Stomach (tissue), 9 donors: ENCODE data around the gene ERGIC3. TPM values are rescaled to one million over a fixed set of nuclear protein-coding genes. Genes with fewer than 3 reads are reported as not detected.
A peak's percentile ranks its signal among the peaks of the same experiment; 100 is the strongest.

Source experiments
- DNase-seq, 2 donors: peaks; one replicate each; pipeline versions ENCODE4 v3.0.0 to v3.0.0-alpha.2; 2013 to 2019
- H3K27ac ChIP-seq, 5 donors: fragments of 200-600 bp in 4 of 5; sonication (generic) in 4 of 5; one replicate each; pipeline ENCODE4 v1.5.1; 2013 to 2019; ENCODE audit warnings: mild to moderate bottlenecking in 1 of 5, moderate library complexity in 1 of 5
- H3K27me3 ChIP-seq, 3 donors: fragments of 200-600 bp; sonication (generic); one replicate each; pipeline ENCODE4 v1.5.1; 2017 to 2019; ENCODE audit warnings: mixed run types in 1 of 3
- H3K36me3 ChIP-seq, 4 donors: fragments of 200-600 bp; sonication (generic); 1 replicate in 3 of 4; 2 replicates in 1 of 4; pipeline ENCODE4 v1.5.1; 2016 to 2019
- H3K4me1 ChIP-seq, 4 donors: fragments of 200-600 bp; sonication (generic); one replicate each; pipeline ENCODE4 v1.5.1; 2016 to 2019
- H3K4me3 ChIP-seq, 4 donors: fragments of 200-600 bp; sonication (generic) in 3 of 4; one replicate each; pipeline ENCODE4 v1.5.1; 2016 to 2019; ENCODE audit warnings: mild to moderate bottlenecking in 1 of 4
- H3K9me3 ChIP-seq, 4 donors: fragments of 200-600 bp; sonication (generic); one replicate each; pipeline ENCODE4 v1.5.1; 2016 to 2019
- CTCF ChIP-seq, 7 experiments: fragments of 450-650 bp in 4 of 7; fragments of 200-600 bp in 3 of 7; sonication (generic) in 3 of 7; IDR thresholded peaks; one replicate each; pipeline ENCODE4 v1.5.1; 2016 to 2019; ENCODE audit warnings: antibody characterized with exemption in 7 of 7, control low read depth in 2 of 7, mild to moderate bottlenecking in 1 of 7
- EP300 ChIP-seq: sonication (generic); formaldehyde crosslinking; IDR thresholded peaks from one replicate; pipeline ENCODE4 v1.6.1; 2017; ENCODE audit warnings: antibody characterized with exemption
- POLR2A ChIP-seq, 4 donors: fragments of 450-650 bp; IDR thresholded peaks; one replicate each; pipeline ENCODE4 v1.6.1; 2016; ENCODE audit warnings: antibody characterized with exemption in 4 of 4, control low read depth in 2 of 4, mild to moderate bottlenecking in 1 of 4, moderate library complexity in 1 of 4
- POLR2AphosphoS5 ChIP-seq, 3 donors: sonication (generic); formaldehyde crosslinking; IDR thresholded peaks; one replicate each; pipeline ENCODE4 v1.6.1; 2016; ENCODE audit warnings: antibody characterized with exemption in 3 of 3
- WGBS, 5 donors: extraction: QIAGEN DNeasy Blood & Tissue Kit in 3 of 5; methylation state at CpG; one replicate each; pipeline versions ENCODE4 v1.1.5 to v1.1.7; 2013 to 2018; 5-methylcytosine and 5-hydroxymethylcytosine counted together
- intact Hi-C: fragments of 100-400 bp; cut with DNase I; formaldehyde crosslinking; loops from one replicate; pipeline ENCODE4 v1.15.1; 2023; ENCODE audit warnings: low total_unique reads
- polyA plus RNA-seq, 3 donors: library from polyadenylated mRNA; stranded (reverse); fragments of 200-250 nt; gene quantifications; one replicate each; pipeline ENCODE4 v1.2.3, GENCODE V29; 2013
- total RNA-seq, 5 donors: library from RNA; depleted of rRNA; stranded (reverse); fragments of >200 nt; gene quantifications; one replicate each; pipeline versions ENCODE4 v1.1.0 to v1.2.3, GENCODE V29; 2014 to 2016
- donor health status: healthy with polysubstance abuse.
- donor health status: Bipolar disorder and iron deficiency.
- donor health status: healthy.

ERGIC3 gene
- total and polyA plus RNA-seq, 8 donors, result 32.1 to 302 (median 220) TPM

GRCh38 chr20:35527122-35527769 is 14.6 kb upstream of the ERGIC3 start:
- WGBS, 5 donors, result 78 to 89% (median 86%) methylated on average over 12 of the region's 12 CpGs
- H3K27me3 ChIP-seq, result no peaks in the 10 kb centered on the region
- intact Hi-C loops, result no loop called here

DNA sequence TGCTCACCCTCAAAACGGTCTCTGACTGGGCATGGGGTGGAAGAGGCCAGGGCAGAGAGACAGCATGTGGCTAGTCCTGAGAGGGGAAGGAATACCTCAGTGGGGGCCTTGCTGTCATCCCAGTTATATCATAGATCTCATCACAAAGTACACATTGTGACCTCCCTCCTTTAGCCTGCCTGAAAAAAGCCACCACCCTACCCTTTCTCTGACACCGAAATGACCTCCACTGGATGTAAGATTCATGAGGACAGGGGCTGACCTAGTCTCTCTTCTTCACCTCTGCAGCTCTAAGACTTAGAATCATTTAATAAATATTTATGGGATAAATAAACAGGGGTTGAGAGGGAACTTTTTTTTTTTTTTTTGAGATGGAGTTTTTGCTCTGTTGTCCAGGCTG is 12.3 kb upstream of the ERGIC3 start, which contains the start of gene C20orf173:
Gene C20orf173 (minus strand): TSS at position 101 of the 400 bp plus-strand sequence. CDS start 279 bp downstream, outside the sequence.
- Histone ChIP-seq H3K27me3 (no peaks in the 10 kb centered on the region), H3K4me3 (no peak within 1 kb of the TSS), H3K27ac (no peak within 1 kb of the TSS), H3K4me1 (no peaks in the 10 kb centered on the region), H3K9me3 (no peaks in the 10 kb centered on the region), H3K36me3 (no peaks in the 10 kb centered on the region)
- intact Hi-C loops, result no loop called here
- 85 to 96% (median 88%) methylated on average over 2 of the region's 2 CpGs for WGBS, 5 donors
- TF ChIP-seq CTCF (IDR thresholded peaks at IDR 0.05), result no peak
- no peak for TF ChIP-seq POLR2A (IDR thresholded peaks at IDR 0.05)
- no peak for TF ChIP-seq POLR2AphosphoS5 (IDR thresholded peaks at IDR 0.05)
- no peak for TF ChIP-seq EP300
- no peak for DNase-seq

More at GRCh38 chr20:35527122-35527769, 14.6 kb upstream of the ERGIC3 start:
- TF ChIP-seq POLR2A (IDR thresholded peaks at IDR 0.05), result no peak
- TF ChIP-seq CTCF (IDR thresholded peaks at IDR 0.05), result no peak
- no peak for TF ChIP-seq EP300
- no peak for TF ChIP-seq POLR2AphosphoS5 (IDR thresholded peaks at IDR 0.05)
- DNase-seq, result no peak
- H3K36me3 ChIP-seq, result no peaks in the 10 kb centered on the region
- no peak overlapping the region for H3K27ac ChIP-seq
- no peaks in the 10 kb centered on the region for H3K4me1 ChIP-seq
- no peak overlapping the region for H3K4me3 ChIP-seq
- no peaks in the 10 kb centered on the region for H3K9me3 ChIP-seq

GRCh38 chr20:35539756-35540212 is 2.1 kb upstream of the ERGIC3 start:
- no peaks in the 10 kb centered on the region for H3K9me3 ChIP-seq
- TF ChIP-seq CTCF (IDR thresholded peaks at IDR 0.05), result no peak
- no peak for TF ChIP-seq EP300
- TF ChIP-seq POLR2A (IDR thresholded peaks at IDR 0.05), result no peak
- peak in 2 of 3 donors; percentile 23 to 72 for TF ChIP-seq POLR2AphosphoS5 (IDR thresholded peaks at IDR 0.05)
- no peak overlapping the region for H3K4me3 ChIP-seq
- H3K4me1 ChIP-seq, result peaks cover 16 to 35% (median 30%) of the 10 kb centered on the region in 4 donors
- DNase-seq, result peak; percentile 91
- H3K27ac ChIP-seq, result peak overlapping the region in 2 of 5 donors; percentile 3 to 27
- peaks cover 0 to 19% (median 17%) of the 10 kb centered on the region in 4 donors for H3K36me3 ChIP-seq
- H3K27me3 ChIP-seq, result no peaks in the 10 kb centered on the region
- 23 to 35% (median 30%) methylated on average over 11 of the region's 11 CpGs for WGBS, 5 donors
- intact Hi-C loops, result no loop called here

- H3K4me3 ChIP-seq, result peak overlapping the region; percentile 70 to 94 (median 74)
- no peak for TF ChIP-seq POLR2AphosphoS5 (IDR thresholded peaks at IDR 0.05)
- no peak for TF ChIP-seq EP300
- TF ChIP-seq CTCF (IDR thresholded peaks at IDR 0.05), result no peak
- no peak for TF ChIP-seq POLR2A (IDR thresholded peaks at IDR 0.05)
- H3K36me3 ChIP-seq, result peaks cover 0 to 33% (median 30%) of the 10 kb centered on the region in 4 donors
- peak overlapping the region; percentile 83 to 89 (median 86) for H3K27ac ChIP-seq
- intact Hi-C loops, result no loop called here
- 17 to 31% (median 23%) methylated on average over 13 of the region's 13 CpGs for WGBS, 5 donors
- peak in 1 of 2 donors; percentile 33 for DNase-seq
- peaks cover 16 to 35% (median 30%) of the 10 kb centered on the region in 4 donors for H3K4me1 ChIP-seq
- H3K27me3 ChIP-seq, result no peaks in the 10 kb centered on the region
- no peaks in the 10 kb centered on the region for H3K9me3 ChIP-seq
Observed at GRCh38 chr20:35541118-35541782, 628 bp upstream of the ERGIC3 start.
